ENCODE results near the gene MAP3K1.
"Not testable (repeated sequence)": the region's sequence is repeated elsewhere in the genome, so short reads cannot be mapped to it uniquely, and the experiment has no call there.

The MAP3K1 gene

GRCh38 chr5:56815658-56816545 lies 553 bp downstream of the MAP3K1 start:
- DNase-seq (ENCODE audit: low read depth, low spot score) = no peak

GRCh38 chr5:56816546-56817081 lies 1.3 kb downstream of the MAP3K1 start:
- no peak for DNase-seq (ENCODE audit: low read depth, low spot score)

- DNase-seq (ENCODE audit: low read depth, low spot score) = no peak
These were observed 2.1 kb downstream of the MAP3K1 start for GRCh38 chr5:56817263-56818014.

GRCh38 chr5:56818450-56819037 lies 3.2 kb downstream of the MAP3K1 start:
- DNase-seq (ENCODE audit: low read depth, low spot score) = no peak

- no peak for DNase-seq (ENCODE audit: low read depth, low spot score)
These were observed 3.9 kb downstream of the MAP3K1 start for GRCh38 chr5:56819060-56819881.

- DNase-seq (ENCODE audit: low read depth, low spot score) = not testable (repeated sequence)
These were observed 6.5 kb downstream of the MAP3K1 start for GRCh38 chr5:56821868-56822267.

GRCh38 chr5:56822981-56823380 lies 7.6 kb downstream of the MAP3K1 start:
- DNase-seq (ENCODE audit: low read depth, low spot score) = no peak

- DNase-seq (ENCODE audit: low read depth, low spot score) = no peak
These were observed 8.7 kb downstream of the MAP3K1 start for GRCh38 chr5:56824019-56824418.

- no peak for DNase-seq (ENCODE audit: low read depth, low spot score)
These were observed 10.0 kb downstream of the MAP3K1 start for GRCh38 chr5:56825222-56825824.

- DNase-seq (ENCODE audit: low read depth, low spot score) = no peak
These were observed 11.7 kb downstream of the MAP3K1 start for GRCh38 chr5:56827049-56827448.

GRCh38 chr5:56827924-56828323 lies 12.6 kb downstream of the MAP3K1 start:
- DNase-seq (ENCODE audit: low read depth, low spot score) = no peak

- no peak for DNase-seq (ENCODE audit: low read depth, low spot score)
These were observed 14.0 kb downstream of the MAP3K1 start for GRCh38 chr5:56829137-56829908.

- DNase-seq (ENCODE audit: low read depth, low spot score) = no peak
These were observed 16.4 kb downstream of the MAP3K1 start for GRCh38 chr5:56831773-56832172.

- DNase-seq (ENCODE audit: low read depth, low spot score) = no peak
These were observed 18.0 kb downstream of the MAP3K1 start for GRCh38 chr5:56833325-56833724.

- DNase-seq (ENCODE audit: low read depth, low spot score) = no peak
These were observed 22.0 kb downstream of the MAP3K1 start for GRCh38 chr5:56837381-56837780.

- no peak for DNase-seq (ENCODE audit: low read depth, low spot score)
These were observed 22.6 kb downstream of the MAP3K1 start for GRCh38 chr5:56837956-56838355.

GRCh38 chr5:56838409-56839039 lies 23.2 kb downstream of the MAP3K1 start:
- no peak for DNase-seq (ENCODE audit: low read depth, low spot score)

GRCh38 chr5:56839062-56839461 lies 23.7 kb downstream of the MAP3K1 start:
- no peak for DNase-seq (ENCODE audit: low read depth, low spot score)

GRCh38 chr5:56840597-56840996 lies 25.2 kb downstream of the MAP3K1 start:
- DNase-seq (ENCODE audit: low read depth, low spot score) = no peak

GRCh38 chr5:56845277-56845676 lies 29.9 kb downstream of the MAP3K1 start:
- DNase-seq (ENCODE audit: low read depth, low spot score) = no peak
